Natural killer cell treated with Interleukin-12 subunit alpha and Interleukin-12 subunit beta and Interleukin-15 and Interleukin-18, amount 100 ng/mL, for 72 hours (primary cell): ENCODE data around the gene DTX3. TPM values are rescaled to one million over a fixed set of nuclear protein-coding genes. Genes with fewer than 3 reads are reported as not detected.

ENCODE experiments used
- ATAC-seq, 2 donors: fragments of 150-1000 bp; cut with Tn5 transposase in 1 of 2; sonication (Bioruptor Pico), chemical (Tn5 transposase) in 1 of 2; 2 replicates each; pipeline ENCODE4 v1.10.0; 2021
- DNase-seq: peaks from one replicate; pipeline ENCODE4 v3.0.0; 2022; ENCODE audit warnings: low spot score
- H3K27ac Mint-ChIP-seq, 2 donors: 1 replicate in 1 of 2; 2 replicates in 1 of 2; pipeline ENCODE4 v1.8.0; 2022; ENCODE audit warnings: mixed read lengths in 2 of 2, mild to moderate bottlenecking in 1 of 2, moderate library complexity in 1 of 2
- H3K27me3 Mint-ChIP-seq, 2 donors: 1 replicate in 1 of 2; 2 replicates in 1 of 2; pipeline ENCODE4 v1.8.0; 2022; ENCODE audit warnings: mixed read lengths in 2 of 2
- H3K36me3 Mint-ChIP-seq: one replicate; pipeline ENCODE4 v1.8.0; 2022; ENCODE audit warnings: mixed read lengths
- H3K4me1 Mint-ChIP-seq, 2 donors: 1 replicate in 1 of 2; 2 replicates in 1 of 2; pipeline ENCODE4 v1.8.0; 2022; ENCODE audit warnings: low read depth in 2 of 2, mixed read lengths in 2 of 2, mild to moderate bottlenecking in 1 of 2
- H3K4me3 Mint-ChIP-seq: one replicate; pipeline ENCODE4 v1.8.0; 2022; ENCODE audit warnings: mixed read lengths
- H3K9me3 Mint-ChIP-seq: 2 replicates; pipeline ENCODE4 v1.8.0; 2022; ENCODE audit warnings: mixed read lengths
- total RNA-seq, 2 donors: library from RNA; stranded (reverse); gene quantifications; one replicate each; pipeline ENCODE4 v1.2.3, GENCODE V29; 2022

DTX3 gene
- total RNA-seq, 2 donors from 2014 or later = 15.6 to 18.4 TPM

DNA sequence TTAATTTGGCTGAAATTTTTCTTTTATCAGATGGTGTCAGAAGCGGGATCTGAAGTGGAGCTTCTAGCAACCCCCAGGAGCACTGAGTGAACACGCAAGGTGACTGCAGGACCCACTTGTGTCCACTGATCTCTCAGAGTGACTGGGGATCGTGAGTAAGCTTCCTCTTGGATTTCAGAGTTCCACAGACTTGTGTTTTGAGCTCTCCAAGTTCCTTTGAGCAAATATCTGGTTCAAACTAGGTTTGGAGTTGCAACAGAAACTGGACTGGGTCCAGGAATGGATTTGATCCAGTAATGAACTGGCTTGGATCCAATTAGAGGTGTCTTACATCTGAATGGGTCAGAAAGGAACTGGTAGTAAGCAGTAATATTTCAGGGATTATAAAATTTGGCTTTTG, 53.1 kb downstream of the DTX3 start:
- Mint-ChIP-seq H3K4me3 (no peak overlapping the region), H3K9me3 (no peaks in the 10 kb centered on the region), H3K27me3 (peaks cover 0 to 7% of the 10 kb centered on the region in 2 donors), H3K4me1 (no peaks in the 10 kb centered on the region), H3K36me3 (no peaks in the 10 kb centered on the region), H3K27ac (no peak overlapping the region)
- DNase-seq (no peak), ATAC-seq (no peak)

DNA sequence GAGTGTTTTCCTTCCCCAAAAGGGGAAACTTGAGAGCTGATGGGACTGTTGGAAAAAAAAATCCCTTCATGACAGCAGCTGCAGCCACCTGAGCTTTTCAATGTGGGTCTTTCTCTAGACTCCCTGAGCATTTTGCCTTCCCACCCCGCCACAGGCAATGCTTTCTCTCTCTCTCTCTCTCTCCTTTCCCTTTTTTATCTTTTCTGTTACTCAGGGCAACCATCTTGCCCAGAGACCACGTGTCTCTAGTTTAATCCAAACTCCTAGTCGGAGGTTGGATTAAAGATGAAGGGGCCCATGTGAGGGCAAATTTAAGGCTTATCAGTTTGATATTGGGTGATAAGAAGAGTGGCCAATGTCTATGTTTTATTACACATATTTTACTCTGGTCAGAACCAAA, 54.3 kb downstream of the DTX3 start:
- no peak for DNase-seq
- ATAC-seq = no peak
- Mint-ChIP-seq H3K4me1 (no peaks in the 10 kb centered on the region), H3K9me3 (no peaks in the 10 kb centered on the region), H3K36me3 (no peaks in the 10 kb centered on the region), H3K27me3 (peaks cover 0 to 7% of the 10 kb centered on the region in 2 donors), H3K27ac (no peak overlapping the region), H3K4me3 (no peak overlapping the region)

Other genes with a start within 250 kb of the DTX3 start
- 10 to 100 TPM; 55.4 to 57.2 TPM for gene R3HDM2, start 173.8 kb upstream of the DTX3 start, total RNA-seq
- not detected for gene INHBC, start 170.0 kb upstream of the DTX3 start, total RNA-seq
- under 1 TPM in 1 of 2 donors, not detected in 1; 0.45 TPM for gene INHBE, start 149.5 kb upstream of the DTX3 start, total RNA-seq
- 1 to 10 TPM in 1 of 2 donors, under 1 TPM in 1; 0.61 to 1.0 TPM for gene GLI1, start 145.0 kb upstream of the DTX3 start, total RNA-seq
- gene ARHGAP9, start 125.0 kb upstream of the DTX3 start, total RNA-seq = 100 to 1,000 TPM; 138 to 154 TPM
- gene MARS1, start 116.8 kb upstream of the DTX3 start, total RNA-seq = 100 to 1,000 TPM; 336 to 446 TPM
- 10 to 100 TPM; 22.2 to 39.8 TPM for gene DDIT3, start 84.3 kb upstream of the DTX3 start, total RNA-seq
- gene MBD6, start 82.0 kb upstream of the DTX3 start, total RNA-seq = 100 to 1,000 TPM in 1 of 2 donors, 10 to 100 TPM in 1; 94.1 to 123 TPM
- 10 to 100 TPM; 94.2 to 98.7 TPM for gene DCTN2, start 57.6 kb upstream of the DTX3 start, total RNA-seq
- 1 to 10 TPM in 1 of 2 donors, under 1 TPM in 1; 0.29 to 2.0 TPM for gene KIF5A, start 54.8 kb upstream of the DTX3 start, total RNA-seq
- 10 to 100 TPM; 25.9 to 35.7 TPM for gene PIP4K2C, start 13.6 kb upstream of the DTX3 start, total RNA-seq
- gene ARHGEF25, start 6.6 kb downstream of the DTX3 start, total RNA-seq = 1 to 10 TPM in 1 of 2 donors, under 1 TPM in 1; 0.52 to 4.0 TPM
- gene B4GALNT1, start 28.4 kb downstream of the DTX3 start, total RNA-seq = 1 to 10 TPM; 1.5 to 3.6 TPM
- 100 to 1,000 TPM; 203 to 209 TPM for gene OS9, start 89.3 kb downstream of the DTX3 start, total RNA-seq
- 10 to 100 TPM; 47.5 to 54.1 TPM for gene AGAP2, start 133.9 kb downstream of the DTX3 start, total RNA-seq
- 10 to 100 TPM; 14.4 to 34.9 TPM for gene TSPAN31, start 140.2 kb downstream of the DTX3 start, total RNA-seq
- 100 to 1,000 TPM; 111 to 278 TPM for gene CDK4, start 147.5 kb downstream of the DTX3 start, total RNA-seq
- gene MARCHF9, start 150.3 kb downstream of the DTX3 start, total RNA-seq = 10 to 100 TPM; 15.8 to 17.0 TPM
- gene CYP27B1, start 162.3 kb downstream of the DTX3 start, total RNA-seq = 10 to 100 TPM; 11.7 to 18.8 TPM
- gene METTL1, start 167.3 kb downstream of the DTX3 start, total RNA-seq = 10 to 100 TPM; 42.9 to 51.2 TPM
- gene EEF1AKMT3, start 167.8 kb downstream of the DTX3 start, total RNA-seq = 1 to 10 TPM; 2.0 to 3.2 TPM
- gene TSFM, start 178.0 kb downstream of the DTX3 start, total RNA-seq = 10 to 100 TPM; 43.2 to 44.6 TPM
- gene AVIL, start 213.9 kb downstream of the DTX3 start, total RNA-seq = 1 to 10 TPM; 1.7 TPM
- 10 to 100 TPM; 52.7 to 53.9 TPM for gene CTDSP2, start 241.9 kb downstream of the DTX3 start, total RNA-seq